CD8-positive, alpha-beta memory T cell (primary cell): ENCODE results near the gene SCTR. TPM values are rescaled to one million over a fixed set of nuclear protein-coding genes. Genes with fewer than 3 reads are reported as not detected.
A peak's percentile ranks its signal among the peaks of the same experiment; 100 is the strongest.

Source experiments
- CTCF ChIA-PET: fragments of 350-600 bp; sonication (Branson Sonifier 250); formaldehyde crosslinking; loops from one replicate; lab custom pipeline; 2021; ENCODE audit warnings: antibody characterized with exemption; lab: Charles Lee
- POLR2A ChIA-PET: fragments of 350-600 bp; sonication (Branson Sonifier 250); formaldehyde crosslinking; loops from one replicate; lab custom pipeline; 2021; ENCODE audit warnings: antibody characterized with exemption; lab: Charles Lee
- DNase-seq, 5 donors: peaks; one replicate each; pipeline versions ENCODE4 v3.0.0 to v3.0.0-alpha.2; 2020 to 2022; ENCODE audit warnings: mixed read lengths in 1 of 5
- H3K27ac ChIP-seq: one replicate; pipeline ENCODE4 v1.7.0; 2013; ENCODE audit warnings: low read depth, mild to moderate bottlenecking, low read length, moderate library complexity
- H3K27me3 ChIP-seq: 2 replicates; pipeline ENCODE4 v1.7.0; 2013; ENCODE audit warnings: low read length, mild to moderate bottlenecking; ENCODE audit not compliant: insufficient read depth, poor library complexity, severe bottlenecking
- H3K36me3 ChIP-seq: 2 replicates; pipeline ENCODE4 v1.7.0; 2013; ENCODE audit warnings: mild to moderate bottlenecking, low read length, moderate library complexity; ENCODE audit not compliant: insufficient read depth
- H3K4me1 ChIP-seq: 2 replicates; pipeline ENCODE4 v1.7.0; 2013; ENCODE audit warnings: mild to moderate bottlenecking, low read length, moderate library complexity; ENCODE audit not compliant: insufficient read depth
- H3K4me3 ChIP-seq: 2 replicates; pipeline ENCODE4 v1.7.0; 2013; ENCODE audit warnings: mild to moderate bottlenecking, low read length
- H3K9me3 ChIP-seq: 2 replicates; pipeline ENCODE4 v1.7.0; 2013; ENCODE audit warnings: mild to moderate bottlenecking, low read length
- H3K27ac Mint-ChIP-seq, 8 donors: one replicate each; pipeline ENCODE4 v1.8.0; 2020 to 2021; ENCODE audit warnings: mixed read lengths in 8 of 8, mild to moderate bottlenecking in 6 of 8, inconsistent platforms in 3 of 8, moderate library complexity in 3 of 8
- H3K27me3 Mint-ChIP-seq, 2 donors: one replicate each; pipeline ENCODE4 v1.8.0; 2020 to 2021; ENCODE audit warnings: mixed read lengths in 2 of 2, mild to moderate bottlenecking in 1 of 2, moderate library complexity in 1 of 2
- H3K36me3 Mint-ChIP-seq, 3 donors: one replicate each; pipeline ENCODE4 v1.8.0; 2020 to 2021; ENCODE audit warnings: mixed read lengths in 3 of 3, inconsistent platforms in 1 of 3, mild to moderate bottlenecking in 1 of 3
- H3K4me1 Mint-ChIP-seq, 3 donors: one replicate each; pipeline ENCODE4 v1.8.0; 2020 to 2021; ENCODE audit warnings: mixed read lengths in 3 of 3, inconsistent platforms in 1 of 3, mild to moderate bottlenecking in 1 of 3
- H3K4me3 Mint-ChIP-seq, 7 donors: one replicate each; pipeline ENCODE4 v1.8.0; 2020 to 2021; ENCODE audit warnings: mixed read lengths in 7 of 7, mild to moderate bottlenecking in 6 of 7, moderate library complexity in 4 of 7, inconsistent platforms in 2 of 7
- H3K9me3 Mint-ChIP-seq, 5 donors: one replicate each; pipeline ENCODE4 v1.8.0; 2020 to 2022; ENCODE audit warnings: mixed read lengths in 5 of 5, mild to moderate bottlenecking in 3 of 5, moderate library complexity in 2 of 5, inconsistent platforms in 1 of 5
- polyA plus RNA-seq: library from polyadenylated mRNA; unstranded; fragments of 300-500 nt; fragmentation: Illumina TruSeq; gene quantifications from one replicate; pipeline ENCODE4 v1.2.3, GENCODE V29; 2021
- total RNA-seq, 2 experiments: library from RNA; stranded (reverse); gene quantifications; one replicate each; pipeline ENCODE4 v1.2.3, GENCODE V29; 2021

SCTR gene
- total and polyA plus RNA-seq, 3 experiments from 2014 or later = not detected

DNA sequence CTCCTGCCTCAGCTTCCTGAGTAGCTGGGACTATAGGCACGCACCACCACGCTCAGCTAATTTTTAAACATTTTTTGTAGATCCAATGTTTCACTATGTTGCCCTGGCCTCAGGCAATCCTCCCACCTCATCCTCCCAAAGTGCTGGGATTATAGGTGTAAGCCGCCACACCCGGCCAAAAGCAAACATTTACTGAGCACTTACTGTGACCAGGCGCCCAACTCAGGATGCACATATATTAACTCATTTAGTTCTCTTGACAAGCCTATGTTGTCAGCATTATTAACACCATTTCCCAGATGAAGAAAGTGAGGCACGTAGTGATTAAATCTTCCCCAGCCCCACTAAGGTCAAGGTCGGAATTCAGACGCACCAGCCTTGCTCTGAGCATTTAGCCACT is 51.5 kb downstream of the SCTR start:
- no peak overlapping the region for H3K27ac ChIP-seq
- no peaks in the 10 kb centered on the region for H3K27me3 ChIP-seq
- POLR2A ChIA-PET = no interaction called here
- H3K27ac Mint-ChIP-seq = no peak overlapping the region
- H3K36me3 ChIP-seq = no peaks in the 10 kb centered on the region
- no peaks in the 10 kb centered on the region for H3K4me1 ChIP-seq
- H3K4me3 ChIP-seq = no peak overlapping the region
- DNase-seq = no peak
- no peaks in the 10 kb centered on the region for H3K9me3 ChIP-seq
- no peaks in the 10 kb centered on the region for H3K4me1 Mint-ChIP-seq
- CTCF ChIA-PET = no interaction called here
- H3K36me3 Mint-ChIP-seq = no peaks in the 10 kb centered on the region
- no peak overlapping the region for H3K4me3 Mint-ChIP-seq
- no peaks in the 10 kb centered on the region for H3K9me3 Mint-ChIP-seq
- H3K27me3 Mint-ChIP-seq = peaks cover 4 to 18% of the 10 kb centered on the region in 2 donors

DNA sequence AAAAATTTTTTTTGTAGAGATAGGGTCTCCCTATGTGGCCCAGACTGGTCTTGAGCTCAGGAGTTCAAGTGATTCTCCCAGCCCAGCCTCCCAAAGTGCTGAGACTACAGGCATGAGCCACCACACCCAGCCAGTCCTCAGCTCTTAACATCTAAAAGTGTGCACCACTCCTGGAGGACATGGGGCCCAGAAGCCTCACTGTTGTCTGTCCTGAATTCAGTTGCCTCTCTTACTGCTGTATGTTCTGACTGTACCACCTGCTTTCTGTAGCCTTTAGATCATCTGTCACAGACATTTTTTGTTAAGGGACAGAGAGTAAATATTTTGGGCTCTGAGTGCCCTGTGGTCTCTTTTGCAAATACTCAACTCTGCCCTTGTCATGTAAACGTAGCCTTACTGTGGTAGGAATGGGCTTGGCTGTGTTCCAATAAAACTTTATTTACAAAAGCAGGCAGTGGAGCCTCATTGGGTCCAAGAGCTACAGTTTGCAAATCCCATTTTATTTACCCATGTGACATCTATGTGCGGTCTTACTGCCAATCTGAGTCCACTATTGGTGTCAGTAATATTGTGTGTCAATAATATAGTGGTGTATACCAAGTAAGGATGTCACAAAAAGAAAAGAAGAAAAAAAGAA is 54.5 kb downstream of the SCTR start:
- no peaks in the 10 kb centered on the region for H3K36me3 Mint-ChIP-seq
- ChIA-PET CTCF (interaction anchor here (1.2 kb wide), 1 partner anchor 10 kb away, joined by 3 read pairs; no protein-coding TSS in a partner anchor), POLR2A (no interaction called here)
- Histone ChIP-seq H3K4me1 (no peaks in the 10 kb centered on the region), H3K36me3 (no peaks in the 10 kb centered on the region), H3K4me3 (no peak overlapping the region), H3K27me3 (no peaks in the 10 kb centered on the region), H3K9me3 (no peaks in the 10 kb centered on the region), H3K27ac (no peak overlapping the region)
- DNase-seq = no peak
- no peaks in the 10 kb centered on the region for H3K9me3 Mint-ChIP-seq
- H3K27ac Mint-ChIP-seq = no peak overlapping the region
- peaks cover 0 to 6% of the 10 kb centered on the region in 2 donors for H3K27me3 Mint-ChIP-seq
- no peaks in the 10 kb centered on the region for H3K4me1 Mint-ChIP-seq
- no peak overlapping the region for H3K4me3 Mint-ChIP-seq

DNA sequence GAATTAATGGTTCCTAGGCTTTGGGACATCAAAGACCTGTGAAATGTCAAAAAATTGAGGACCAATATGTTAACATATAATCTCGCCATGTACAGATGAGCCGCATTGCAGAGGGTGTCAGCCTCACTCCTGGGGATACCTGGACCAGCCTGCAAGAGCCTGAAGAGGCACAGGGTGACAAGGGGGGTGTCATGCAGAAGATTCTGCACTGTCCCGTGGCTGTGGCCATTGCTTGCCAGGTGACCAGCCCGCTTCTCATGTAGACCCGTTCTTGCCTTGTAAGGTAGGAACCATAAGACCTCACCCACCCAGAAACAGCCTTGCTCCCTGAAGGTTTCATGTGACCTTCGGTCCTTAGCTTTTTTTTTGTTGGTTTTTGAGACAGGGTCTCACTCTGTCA is 55.2 kb downstream of the SCTR start:
- no peaks in the 10 kb centered on the region for H3K4me1 ChIP-seq
- Mint-ChIP-seq H3K9me3 (no peaks in the 10 kb centered on the region), H3K36me3 (no peaks in the 10 kb centered on the region), H3K27me3 (peaks cover 0 to 6% of the 10 kb centered on the region in 2 donors), H3K4me1 (no peaks in the 10 kb centered on the region), H3K27ac (peak overlapping the region in 1 of 8 donors; percentile 11), H3K4me3 (no peak overlapping the region)
- H3K36me3 ChIP-seq = no peaks in the 10 kb centered on the region
- H3K27ac ChIP-seq = no peak overlapping the region
- no peak overlapping the region for H3K4me3 ChIP-seq
- no peak for DNase-seq
- CTCF ChIA-PET = no interaction called here
- H3K9me3 ChIP-seq = no peaks in the 10 kb centered on the region
- POLR2A ChIA-PET = no interaction called here
- H3K27me3 ChIP-seq = no peaks in the 10 kb centered on the region

DNA sequence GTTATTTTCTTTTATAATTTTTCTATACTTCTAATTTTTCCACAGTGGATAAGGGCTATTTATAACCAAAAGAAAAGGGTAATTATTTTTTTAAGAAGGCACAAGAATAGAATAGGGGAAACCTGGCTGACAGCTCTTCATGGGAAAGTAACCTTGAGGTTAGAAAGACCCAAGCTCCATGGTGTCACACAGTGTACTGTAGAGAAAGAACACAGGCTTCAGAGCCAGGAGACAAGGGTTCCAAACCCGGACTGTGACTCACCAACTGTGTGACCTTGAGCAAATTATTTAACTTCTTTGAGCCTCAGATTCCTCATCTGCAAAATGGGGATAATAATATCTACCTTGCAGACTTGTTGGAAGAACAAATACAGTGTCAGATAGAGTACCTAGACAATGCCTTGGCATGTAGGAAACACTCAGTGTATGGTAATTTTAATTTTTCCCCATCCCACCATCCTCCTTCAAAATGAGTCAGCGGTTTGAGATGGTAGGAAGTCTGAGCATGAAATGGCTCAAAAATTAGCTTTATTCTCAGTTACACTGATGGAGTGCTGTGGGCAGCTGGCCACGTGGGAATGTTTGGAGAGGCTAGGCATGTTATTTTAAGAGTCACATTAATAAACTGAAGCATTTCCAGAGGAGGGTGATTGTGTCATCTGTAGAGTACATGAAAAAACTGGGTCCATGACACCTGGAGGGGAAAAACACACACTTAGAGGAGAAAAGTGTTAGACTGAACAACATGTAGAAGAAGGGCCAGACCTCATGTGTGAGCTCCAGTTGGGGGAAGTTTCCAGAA is 55.9 kb downstream of the SCTR start:
- H3K27me3 Mint-ChIP-seq = peaks cover 0 to 6% of the 10 kb centered on the region in 2 donors

DNA sequence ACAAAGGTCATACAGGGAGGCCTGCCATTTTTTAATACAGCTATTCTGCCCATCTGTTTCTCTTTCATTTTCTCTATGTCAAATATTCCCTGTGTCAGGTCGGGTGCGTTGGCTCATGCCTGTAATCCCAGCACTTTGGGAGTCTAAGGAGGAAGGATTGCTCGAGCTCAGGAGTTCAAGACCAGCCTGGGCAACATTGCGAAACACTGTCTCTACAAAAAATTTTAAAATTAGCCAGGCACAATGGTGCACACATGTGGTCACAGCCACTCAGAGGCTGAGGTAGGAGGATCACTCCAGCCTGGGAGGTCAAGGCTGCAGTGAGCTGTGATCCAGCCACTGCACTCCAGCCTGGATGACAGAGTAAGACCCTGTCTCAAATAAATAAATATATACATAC is 57.9 kb downstream of the SCTR start:
- Mint-ChIP-seq H3K4me3 (no peak overlapping the region), H3K27ac (no peak overlapping the region), H3K4me1 (no peaks in the 10 kb centered on the region), H3K36me3 (no peaks in the 10 kb centered on the region), H3K27me3 (peaks cover 0 to 6% of the 10 kb centered on the region in 2 donors), H3K9me3 (no peaks in the 10 kb centered on the region)
- Histone ChIP-seq H3K4me1 (no peaks in the 10 kb centered on the region), H3K36me3 (no peaks in the 10 kb centered on the region), H3K4me3 (no peak overlapping the region), H3K27ac (no peak overlapping the region), H3K9me3 (no peaks in the 10 kb centered on the region), H3K27me3 (no peaks in the 10 kb centered on the region)
- POLR2A ChIA-PET = no interaction called here
- CTCF ChIA-PET = no interaction called here
- DNase-seq = no peak

More for the DNA sequence above, 55.9 kb downstream of the SCTR start:
- H3K4me3 Mint-ChIP-seq = no peak overlapping the region
- H3K4me1 ChIP-seq = no peaks in the 10 kb centered on the region
- no peak overlapping the region for H3K27ac Mint-ChIP-seq
- no peaks in the 10 kb centered on the region for H3K9me3 Mint-ChIP-seq
- no peaks in the 10 kb centered on the region for H3K27me3 ChIP-seq
- CTCF ChIA-PET = interaction anchor here (1.4 kb wide), 1 partner anchor 26 kb away, joined by 3 read pairs; no protein-coding TSS in a partner anchor
- no peaks in the 10 kb centered on the region for H3K36me3 ChIP-seq
- H3K36me3 Mint-ChIP-seq = no peaks in the 10 kb centered on the region
- H3K4me1 Mint-ChIP-seq = no peaks in the 10 kb centered on the region
- no peak overlapping the region for H3K4me3 ChIP-seq
- POLR2A ChIA-PET = no interaction called here
- H3K27ac ChIP-seq = no peak overlapping the region
- DNase-seq = no peak
- no peaks in the 10 kb centered on the region for H3K9me3 ChIP-seq

DNA sequence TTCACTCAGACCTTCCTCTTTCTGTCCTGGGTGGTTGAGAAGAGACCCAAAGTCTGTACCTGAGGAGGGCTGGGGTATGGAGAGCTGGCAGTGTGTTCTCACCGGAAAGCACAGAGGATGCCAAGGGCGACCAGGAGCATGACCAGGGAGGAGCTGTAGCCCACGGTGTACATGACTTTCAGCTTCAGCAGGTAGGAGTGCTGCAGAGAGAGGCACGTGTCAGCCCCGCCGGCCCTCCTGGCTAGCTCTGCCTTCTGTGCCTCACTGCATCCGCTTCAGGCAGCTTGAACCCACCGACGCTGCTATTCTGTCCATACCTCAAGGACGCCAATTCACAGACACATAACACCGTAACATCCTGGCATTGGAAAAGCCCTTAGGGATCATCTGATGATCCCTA is 58.6 kb downstream of the SCTR start:
- no peak overlapping the region for H3K4me3 Mint-ChIP-seq
- CTCF ChIA-PET = no interaction called here

DNA sequence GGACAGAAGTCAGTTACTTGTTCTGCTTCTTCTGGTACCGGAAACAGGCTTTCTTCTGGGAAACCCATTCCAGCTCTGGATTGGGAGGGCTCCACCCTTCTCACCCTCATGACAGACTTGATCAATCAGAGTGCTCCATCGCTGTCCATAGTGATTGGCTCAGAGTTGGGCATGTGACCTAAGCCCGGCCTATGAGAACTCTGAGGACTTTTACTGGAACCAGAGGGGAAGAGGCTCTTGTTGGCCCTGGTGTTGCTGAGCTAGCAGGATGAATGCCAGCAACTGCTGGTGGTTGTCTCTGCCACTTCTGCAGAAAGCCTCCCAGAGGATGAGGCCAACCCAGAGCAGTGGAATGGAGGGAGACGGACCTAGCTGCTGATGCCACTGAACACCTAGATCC is 59.3 kb downstream of the SCTR start:
- H3K27ac Mint-ChIP-seq = no peak overlapping the region
- H3K4me1 Mint-ChIP-seq = no peaks in the 10 kb centered on the region
- Histone ChIP-seq H3K27me3 (no peaks in the 10 kb centered on the region), H3K4me3 (no peak overlapping the region), H3K9me3 (no peaks in the 10 kb centered on the region), H3K27ac (no peak overlapping the region), H3K36me3 (no peaks in the 10 kb centered on the region), H3K4me1 (no peaks in the 10 kb centered on the region)
- H3K4me3 Mint-ChIP-seq = no peak overlapping the region
- ChIA-PET CTCF (no interaction called here), POLR2A (no interaction called here)
- H3K27me3 Mint-ChIP-seq = peaks cover under 1 to 6% of the 10 kb centered on the region in 2 donors
- no peak for DNase-seq
- no peaks in the 10 kb centered on the region for H3K9me3 Mint-ChIP-seq
- H3K36me3 Mint-ChIP-seq = no peaks in the 10 kb centered on the region

More for the DNA sequence above, 58.6 kb downstream of the SCTR start:
- no peak overlapping the region for H3K27ac ChIP-seq
- DNase-seq = no peak
- H3K4me1 Mint-ChIP-seq = no peaks in the 10 kb centered on the region
- H3K9me3 ChIP-seq = no peaks in the 10 kb centered on the region
- H3K27ac Mint-ChIP-seq = no peak overlapping the region
- H3K36me3 ChIP-seq = no peaks in the 10 kb centered on the region
- H3K27me3 ChIP-seq = no peaks in the 10 kb centered on the region
- POLR2A ChIA-PET = no interaction called here
- H3K27me3 Mint-ChIP-seq = peaks cover 0 to 6% of the 10 kb centered on the region in 2 donors
- no peaks in the 10 kb centered on the region for H3K9me3 Mint-ChIP-seq
- no peak overlapping the region for H3K4me3 ChIP-seq
- no peaks in the 10 kb centered on the region for H3K4me1 ChIP-seq
- H3K36me3 Mint-ChIP-seq = no peaks in the 10 kb centered on the region

DNA sequence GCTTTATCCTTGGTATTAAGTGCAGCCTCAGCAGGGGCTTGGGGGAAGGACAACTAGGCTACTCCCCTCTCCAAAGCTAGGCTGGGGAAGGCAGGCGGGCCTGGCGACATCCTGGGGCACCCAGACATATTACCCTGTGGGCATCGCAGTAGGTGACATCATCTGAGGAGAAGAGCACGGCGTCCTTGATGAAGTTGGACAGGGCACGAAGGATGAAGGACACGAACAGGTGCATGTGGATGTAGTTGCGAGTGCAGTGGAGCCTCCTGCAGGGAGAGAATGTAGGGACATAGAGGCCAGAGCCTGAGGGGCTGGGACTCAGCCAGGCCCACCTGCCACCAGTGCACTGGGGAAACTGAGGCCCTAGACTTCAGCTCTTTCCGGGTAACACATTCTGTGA is 60.3 kb downstream of the SCTR start:
- Mint-ChIP-seq H3K4me3 (no peak overlapping the region), H3K9me3 (no peaks in the 10 kb centered on the region), H3K27me3 (peaks cover 3 to 6% of the 10 kb centered on the region in 2 donors), H3K36me3 (no peaks in the 10 kb centered on the region), H3K4me1 (no peaks in the 10 kb centered on the region), H3K27ac (no peak overlapping the region)
- H3K9me3 ChIP-seq = no peaks in the 10 kb centered on the region
- POLR2A ChIA-PET = no interaction called here
- no peak overlapping the region for H3K4me3 ChIP-seq
- no peaks in the 10 kb centered on the region for H3K36me3 ChIP-seq
- H3K27ac ChIP-seq = no peak overlapping the region
- CTCF ChIA-PET = no interaction called here
- no peaks in the 10 kb centered on the region for H3K27me3 ChIP-seq
- no peak for DNase-seq
- H3K4me1 ChIP-seq = no peaks in the 10 kb centered on the region
